ENCODE data around the gene SLC6A13.
"Not testable (repeated sequence)": the region's sequence is repeated elsewhere in the genome, so short reads cannot be mapped to it uniquely, and the experiment has no call there.

Gene SLC6A13

GRCh38 chr12:195951-196350 is 66.7 kb downstream of the SLC6A13 start:
- Mint-ChIP-seq H3K36me3 (ENCODE audit: low read depth) (no peaks in the 10 kb centered on the region), H3K27ac (no peak overlapping the region), H3K4me3 (no peak overlapping the region), H3K4me1 (ENCODE audit: low read depth) (no peaks in the 10 kb centered on the region), H3K9me3 (no peaks in the 10 kb centered on the region), H3K27me3 (peaks cover 6% of the 10 kb centered on the region)

GRCh38 chr12:195156-195555 is 67.5 kb downstream of the SLC6A13 start:
- Mint-ChIP-seq H3K9me3 (no peaks in the 10 kb centered on the region), H3K36me3 (ENCODE audit: low read depth) (no peaks in the 10 kb centered on the region), H3K4me3 (no peak overlapping the region), H3K27ac (no peak overlapping the region), H3K4me1 (ENCODE audit: low read depth) (no peaks in the 10 kb centered on the region), H3K27me3 (peaks cover 6% of the 10 kb centered on the region)

- no peaks in the 10 kb centered on the region for H3K9me3 Mint-ChIP-seq
- H3K4me3 Mint-ChIP-seq, result no peak overlapping the region
- peaks cover under 1% of the 10 kb centered on the region for H3K4me1 Mint-ChIP-seq (ENCODE audit: low read depth)
- H3K27me3 Mint-ChIP-seq, result peaks cover 12% of the 10 kb centered on the region
- no peak overlapping the region for H3K27ac Mint-ChIP-seq
- H3K36me3 Mint-ChIP-seq (ENCODE audit: low read depth), result no peaks in the 10 kb centered on the region
Measured at GRCh38 chr12:194276-194675, 68.4 kb downstream of the SLC6A13 start.

DNA sequence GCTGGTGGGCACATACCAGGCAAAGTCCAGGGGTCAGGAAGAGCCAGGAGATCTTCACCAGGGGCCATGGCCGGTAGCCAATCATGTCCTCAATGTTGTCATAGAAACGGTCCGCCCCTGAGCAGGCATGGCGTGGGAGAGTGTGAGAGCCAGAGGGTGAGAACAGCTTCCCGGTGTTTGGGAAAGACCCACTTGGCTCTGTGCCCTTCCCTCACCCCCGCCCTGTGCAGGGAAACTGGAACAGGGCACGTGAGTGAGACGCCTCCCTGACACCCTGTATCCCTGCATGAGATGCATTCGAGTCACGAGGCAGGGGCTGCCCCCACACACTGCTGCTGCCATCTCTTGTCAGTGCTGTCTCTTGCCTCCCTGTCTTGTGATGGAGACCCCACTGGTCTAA is 69.4 kb downstream of the SLC6A13 start:
- no peaks in the 10 kb centered on the region for H3K36me3 Mint-ChIP-seq (ENCODE audit: low read depth)
- peaks cover 8% of the 10 kb centered on the region for H3K4me1 Mint-ChIP-seq (ENCODE audit: low read depth)
- no peak overlapping the region for H3K27ac Mint-ChIP-seq
- no peaks in the 10 kb centered on the region for H3K9me3 Mint-ChIP-seq
- H3K27me3 Mint-ChIP-seq, result peaks cover 12% of the 10 kb centered on the region
- no peak overlapping the region for H3K4me3 Mint-ChIP-seq

GRCh38 chr12:191541-191940 is 71.1 kb downstream of the SLC6A13 start:
- no peaks in the 10 kb centered on the region for H3K9me3 Mint-ChIP-seq
- H3K4me3 Mint-ChIP-seq, result no peak overlapping the region
- peaks cover 12% of the 10 kb centered on the region for H3K27me3 Mint-ChIP-seq
- H3K4me1 Mint-ChIP-seq (ENCODE audit: low read depth), result peaks cover 8% of the 10 kb centered on the region
- no peaks in the 10 kb centered on the region for H3K36me3 Mint-ChIP-seq (ENCODE audit: low read depth)
- H3K27ac Mint-ChIP-seq, result no peak overlapping the region

DNA sequence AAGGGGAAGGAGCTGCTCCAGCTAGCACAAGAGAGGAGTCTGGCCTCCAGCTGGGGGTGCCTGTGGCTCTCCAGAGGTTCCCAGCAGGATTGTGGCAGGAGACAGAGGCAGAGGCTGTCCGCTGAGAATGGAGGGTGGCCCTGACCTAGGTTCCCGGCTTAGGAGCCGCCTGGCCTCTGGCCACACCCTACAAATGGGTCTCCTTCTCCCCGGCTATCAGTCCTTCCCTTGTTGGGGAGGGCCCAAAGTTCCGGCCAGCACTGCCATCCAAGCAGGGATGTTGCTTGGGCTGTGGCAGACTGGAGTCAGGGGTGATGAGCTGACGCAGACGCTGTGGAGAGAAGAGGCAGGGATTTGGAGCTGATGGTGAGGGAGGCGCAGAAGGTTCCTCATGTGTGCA is 71.8 kb downstream of the SLC6A13 start:
- Mint-ChIP-seq H3K27me3 (peaks cover 12% of the 10 kb centered on the region), H3K4me1 (ENCODE audit: low read depth) (peaks cover 8% of the 10 kb centered on the region), H3K27ac (no peak overlapping the region), H3K36me3 (ENCODE audit: low read depth) (no peaks in the 10 kb centered on the region), H3K9me3 (no peaks in the 10 kb centered on the region), H3K4me3 (no peak overlapping the region)

DNA sequence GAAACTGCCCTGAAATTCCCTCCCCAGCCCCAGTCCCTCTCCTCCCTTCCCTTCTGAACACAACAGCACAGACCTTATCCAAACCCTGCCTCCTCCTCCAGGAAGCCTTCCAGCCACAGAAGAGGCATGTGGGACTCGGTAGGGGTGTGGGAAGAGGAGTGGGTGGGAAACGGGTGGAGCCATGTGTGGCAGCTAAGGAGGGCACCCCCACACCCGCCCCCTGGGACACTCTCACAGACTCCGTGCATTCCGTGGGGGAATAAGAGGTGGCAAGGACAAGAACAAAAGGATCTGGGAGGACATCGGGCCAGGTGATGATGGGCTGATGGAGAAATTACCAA is 73.0 kb downstream of the SLC6A13 start:
- H3K27me3 Mint-ChIP-seq, result peaks cover 19% of the 10 kb centered on the region

GRCh38 chr12:188910-189621 is 73.6 kb downstream of the SLC6A13 start:
- Mint-ChIP-seq H3K4me1 (ENCODE audit: low read depth) (peaks cover 8% of the 10 kb centered on the region), H3K4me3 (peak overlapping the region; percentile 72), H3K9me3 (no peaks in the 10 kb centered on the region), H3K27ac (no peak overlapping the region), H3K36me3 (ENCODE audit: low read depth) (no peaks in the 10 kb centered on the region), H3K27me3 (peaks cover 19% of the 10 kb centered on the region)

More for the DNA sequence above, 73.0 kb downstream of the SLC6A13 start:
- Mint-ChIP-seq H3K4me3 (no peak overlapping the region), H3K4me1 (ENCODE audit: low read depth) (peaks cover 8% of the 10 kb centered on the region), H3K27ac (no peak overlapping the region), H3K36me3 (ENCODE audit: low read depth) (no peaks in the 10 kb centered on the region), H3K9me3 (no peaks in the 10 kb centered on the region)

DNA sequence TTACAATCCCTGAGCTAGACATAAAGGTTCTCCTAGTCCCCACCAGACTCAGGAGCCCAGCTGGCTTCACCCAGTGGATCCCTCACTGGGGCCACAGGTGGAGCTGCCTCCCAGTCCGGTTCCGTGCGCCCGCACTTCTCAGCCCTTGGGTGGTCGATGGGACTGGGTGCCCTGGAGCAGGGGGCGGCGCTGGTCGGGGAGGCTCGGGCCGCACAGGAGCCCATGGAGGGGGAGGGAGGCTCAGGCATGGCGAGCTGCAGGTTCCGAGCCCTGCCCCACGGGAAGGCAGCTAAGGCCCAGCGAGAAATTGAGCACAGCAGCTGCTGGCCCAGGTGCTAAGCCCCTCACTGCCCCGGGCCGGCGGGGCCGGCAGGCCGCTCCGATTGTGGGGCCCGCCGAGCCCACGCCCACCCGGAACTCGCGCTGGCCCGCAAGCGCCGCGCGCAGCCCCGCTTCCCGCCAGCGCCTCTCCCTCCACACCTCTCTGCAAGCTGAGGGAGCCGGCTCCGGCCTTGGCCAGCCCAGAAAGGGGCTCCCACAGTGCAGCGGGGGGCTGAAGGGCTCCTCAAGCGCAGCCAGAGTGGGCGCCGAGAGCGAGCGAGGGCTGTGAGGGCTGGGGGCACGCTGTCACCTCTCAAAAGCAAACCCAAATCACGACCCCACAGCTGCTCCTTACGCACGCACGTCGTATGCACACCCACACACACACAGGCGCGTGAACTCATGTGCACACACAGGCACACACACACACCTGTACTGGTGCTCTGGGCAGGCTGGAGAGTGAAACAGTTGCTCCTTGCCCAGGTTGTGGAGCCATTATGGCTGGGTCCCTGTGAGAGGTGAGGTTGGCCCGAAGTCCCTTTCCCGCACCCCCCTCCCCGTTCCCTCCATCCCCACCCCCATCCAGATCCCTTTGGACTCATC is 74.4 kb downstream of the SLC6A13 start:
- not testable (repeated sequence) for H3K4me1 Mint-ChIP-seq (ENCODE audit: low read depth); H3K27ac Mint-ChIP-seq; H3K9me3 Mint-ChIP-seq; H3K36me3 Mint-ChIP-seq (ENCODE audit: low read depth)
- Mint-ChIP-seq H3K27me3 (peaks cover 26% of the 10 kb centered on the region), H3K4me3 (peak overlapping the region; percentile 72)

DNA sequence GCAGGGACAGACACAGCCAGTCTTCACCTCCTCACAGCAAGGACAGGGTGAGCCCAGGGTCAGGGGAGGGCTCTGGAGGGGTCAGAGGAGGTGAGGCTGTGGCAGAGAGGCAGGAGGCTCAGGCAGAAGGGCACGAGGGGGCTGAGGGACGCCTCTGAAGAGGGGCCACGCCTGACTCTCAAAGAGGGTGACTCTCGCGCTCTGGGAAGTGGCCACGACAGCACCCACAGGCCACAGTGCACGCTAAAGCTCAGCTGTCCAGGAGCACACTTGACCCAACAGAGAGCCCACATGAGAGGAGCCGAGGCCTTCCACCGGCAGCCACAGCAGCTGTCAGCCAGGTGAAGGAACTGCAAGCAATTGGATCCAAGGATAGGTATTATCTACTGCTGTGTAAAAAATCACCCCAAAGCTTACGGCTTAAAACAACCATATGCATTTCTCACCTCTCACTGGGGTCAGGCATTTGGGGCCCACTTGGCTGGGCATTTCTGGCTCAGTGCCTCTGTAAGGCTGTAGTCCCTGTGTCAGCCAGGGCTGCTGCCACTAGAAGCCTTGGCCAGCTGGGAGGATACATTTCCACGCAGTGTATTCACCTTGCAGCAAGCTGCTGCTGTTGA is 76.5 kb downstream of the SLC6A13 start:
- H3K9me3 Mint-ChIP-seq, result no peaks in the 10 kb centered on the region
- peaks cover 22% of the 10 kb centered on the region for H3K27me3 Mint-ChIP-seq
- no peak overlapping the region for H3K4me3 Mint-ChIP-seq
- H3K27ac Mint-ChIP-seq, result no peak overlapping the region
- H3K4me1 Mint-ChIP-seq (ENCODE audit: low read depth), result peaks cover 8% of the 10 kb centered on the region
- no peaks in the 10 kb centered on the region for H3K36me3 Mint-ChIP-seq (ENCODE audit: low read depth)

DNA sequence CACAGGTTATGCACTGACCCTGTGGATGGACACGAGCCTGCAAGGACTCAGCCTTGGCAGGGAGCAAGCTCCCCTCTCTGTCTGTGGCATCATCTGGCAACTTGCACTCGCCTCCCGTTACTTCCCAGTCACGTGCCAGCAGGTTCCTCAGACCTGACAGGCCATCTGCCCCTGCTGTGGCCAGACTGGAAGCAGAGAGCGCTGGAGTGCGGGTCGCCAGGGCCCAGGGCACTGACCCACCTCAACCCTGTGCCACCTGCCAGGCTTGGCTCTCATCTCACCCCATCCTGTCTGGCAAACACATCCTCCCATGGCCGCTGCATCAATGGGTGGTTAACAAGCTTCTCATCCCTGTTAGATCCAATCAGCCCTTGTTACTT is 77.1 kb downstream of the SLC6A13 start:
- Mint-ChIP-seq H3K27ac (no peak overlapping the region), H3K4me1 (ENCODE audit: low read depth) (peaks cover 10% of the 10 kb centered on the region), H3K27me3 (peaks cover 22% of the 10 kb centered on the region), H3K36me3 (ENCODE audit: low read depth) (no peaks in the 10 kb centered on the region), H3K4me3 (no peak overlapping the region), H3K9me3 (no peaks in the 10 kb centered on the region)

DNA sequence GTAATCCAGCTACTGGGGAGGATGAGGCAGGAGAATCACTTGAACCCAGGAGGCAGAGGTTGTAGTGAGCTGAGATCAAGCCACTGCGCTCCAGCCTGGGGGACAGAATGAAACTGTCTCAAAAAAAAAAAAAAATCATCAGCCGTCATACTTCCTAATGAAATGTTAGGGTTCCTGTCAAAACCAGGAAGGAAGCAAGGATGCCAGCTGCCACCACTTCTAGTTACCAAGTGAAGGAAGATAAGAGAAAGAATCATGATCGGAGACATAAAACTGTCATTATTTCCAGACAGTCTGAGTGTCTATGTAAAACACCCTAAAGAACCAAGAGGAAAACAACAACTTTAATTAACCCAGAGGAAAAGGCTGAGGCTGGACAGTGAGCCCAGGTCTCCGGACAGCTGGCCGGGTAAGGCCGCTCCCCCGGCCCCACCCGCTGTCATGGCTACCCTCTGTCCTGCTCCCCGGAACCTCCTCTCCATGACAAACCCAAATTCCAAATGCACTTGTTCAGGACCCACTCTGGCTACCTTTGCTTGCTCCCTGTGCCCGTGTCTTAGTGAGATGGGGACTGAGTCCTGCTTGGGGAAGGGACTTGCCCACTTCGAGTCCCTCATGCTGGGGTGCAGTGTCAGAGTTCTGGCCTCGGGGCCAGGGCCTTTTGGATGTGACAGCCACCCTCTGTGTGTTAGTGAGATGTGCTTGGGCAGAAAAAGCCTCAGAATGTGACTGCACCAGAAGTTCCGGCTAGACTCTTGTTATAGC is 77.6 kb downstream of the SLC6A13 start:
- H3K27me3 Mint-ChIP-seq, result peaks cover 24% of the 10 kb centered on the region

GRCh38 chr12:182381-182892 is 80.2 kb downstream of the SLC6A13 start:
- Mint-ChIP-seq H3K9me3 (no peaks in the 10 kb centered on the region), H3K4me3 (no peak overlapping the region), H3K4me1 (ENCODE audit: low read depth) (peaks cover 9% of the 10 kb centered on the region), H3K27ac (no peak overlapping the region), H3K27me3 (peaks cover 19% of the 10 kb centered on the region), H3K36me3 (ENCODE audit: low read depth) (no peaks in the 10 kb centered on the region)

More for the DNA sequence above, 77.6 kb downstream of the SLC6A13 start:
- Mint-ChIP-seq H3K4me3 (no peak overlapping the region), H3K4me1 (ENCODE audit: low read depth) (peaks cover 16% of the 10 kb centered on the region), H3K9me3 (no peaks in the 10 kb centered on the region), H3K27ac (no peak overlapping the region), H3K36me3 (ENCODE audit: low read depth) (no peaks in the 10 kb centered on the region)

DNA sequence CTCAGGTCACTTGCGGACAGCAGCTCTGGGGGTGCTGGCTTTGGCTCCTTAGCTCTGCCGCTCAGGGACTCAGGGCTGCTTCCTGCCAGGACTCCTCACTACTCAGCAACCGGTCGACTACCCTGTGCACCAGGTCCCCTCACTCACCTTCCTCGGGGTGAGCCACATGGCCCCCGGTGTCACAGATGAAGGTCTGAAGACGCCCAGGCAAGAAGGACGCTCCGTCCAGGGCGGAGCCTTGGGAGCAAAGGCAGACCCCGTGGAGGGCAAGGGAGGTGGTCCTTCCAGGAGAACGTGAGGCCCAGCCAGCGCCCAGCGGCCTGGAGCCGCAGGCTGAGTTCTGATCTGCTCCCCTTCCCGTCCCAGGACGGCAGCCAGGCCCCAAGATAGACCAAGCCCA is 80.7 kb downstream of the SLC6A13 start:
- Mint-ChIP-seq H3K9me3 (no peaks in the 10 kb centered on the region), H3K36me3 (ENCODE audit: low read depth) (no peaks in the 10 kb centered on the region), H3K4me3 (no peak overlapping the region), H3K27me3 (peaks cover 19% of the 10 kb centered on the region), H3K27ac (no peak overlapping the region), H3K4me1 (ENCODE audit: low read depth) (peaks cover 9% of the 10 kb centered on the region)

Data from stimulated activated naive CD8-positive, alpha-beta T cell treated with anti-CD3 and anti-CD28 coated beads, Interleukin-15, Interleukin-2, amounts not matched to agents 100 ng/mL and 50 ng/mL, for 24 hours (primary cell).